Rectal smooth muscle tissue (tissue), 1 donor: ENCODE measurements around the gene ZNF629.

Experiments
- H3K27ac ChIP-seq: one replicate; pipeline ENCODE4 v1.7.0; 2013; ENCODE audit warnings: low read depth, low read length, inconsistent platforms
- H3K27me3 ChIP-seq: one replicate; pipeline ENCODE4 v1.7.0; 2013; ENCODE audit warnings: low read length; ENCODE audit not compliant: control insufficient read depth, insufficient read depth
- H3K36me3 ChIP-seq: one replicate; pipeline ENCODE4 v1.7.0; 2013; ENCODE audit warnings: low read length; ENCODE audit not compliant: control insufficient read depth, insufficient read depth
- H3K4me1 ChIP-seq: one replicate; pipeline ENCODE4 v1.7.0; 2013; ENCODE audit warnings: low read length; ENCODE audit not compliant: control insufficient read depth, insufficient read depth
- H3K4me3 ChIP-seq: one replicate; pipeline ENCODE4 v1.7.0; 2013; ENCODE audit warnings: low read length
- H3K9ac ChIP-seq: one replicate; pipeline ENCODE4 v1.7.0; 2013; ENCODE audit warnings: low read length

Gene ZNF629

GRCh38 chr16:30805370-30806169 lies 18.6 kb upstream of the ZNF629 start:
- Histone ChIP-seq H3K9ac (peak overlapping the region; percentile 71), H3K4me1 (peaks cover 7% of the 10 kb centered on the region), H3K27me3 (no peaks in the 10 kb centered on the region), H3K36me3 (no peaks in the 10 kb centered on the region), H3K27ac (peak overlapping the region; percentile 88), H3K4me3 (peak overlapping the region; percentile 78)

- peaks cover 7% of the 10 kb centered on the region for H3K4me1 ChIP-seq
- no peak overlapping the region for H3K27ac ChIP-seq
- H3K36me3 ChIP-seq = no peaks in the 10 kb centered on the region
- peak overlapping the region; percentile 78 for H3K4me3 ChIP-seq
- H3K9ac ChIP-seq = peak overlapping the region; percentile 35
- H3K27me3 ChIP-seq = no peaks in the 10 kb centered on the region
Observed at GRCh38 chr16:30805056-30805369, 18.0 kb upstream of the ZNF629 start.

DNA sequence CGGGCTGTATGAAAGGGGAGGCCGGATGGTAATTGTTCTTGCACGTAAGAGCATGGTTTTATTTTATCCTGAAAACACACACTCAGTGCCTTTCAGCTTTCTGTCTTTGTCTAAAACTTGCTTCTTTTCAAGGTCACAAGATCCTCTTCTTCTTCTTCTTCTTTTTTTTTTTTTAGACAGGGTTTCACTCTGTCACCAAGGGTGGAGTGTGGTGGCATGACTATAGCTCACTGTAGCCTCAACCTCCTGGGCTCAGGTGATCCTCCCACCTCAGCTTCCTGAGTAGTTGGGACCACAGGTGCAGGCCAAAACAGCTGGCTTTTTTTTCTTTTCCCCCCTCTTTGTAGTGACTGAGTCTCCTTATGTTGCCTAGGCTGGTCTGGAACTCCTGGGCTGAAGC lies 15.9 kb upstream of the ZNF629 start:
- H3K4me1 ChIP-seq = peaks cover 7% of the 10 kb centered on the region
- no peak overlapping the region for H3K27ac ChIP-seq
- H3K4me3 ChIP-seq = no peak overlapping the region
- H3K9ac ChIP-seq = no peak overlapping the region
- no peaks in the 10 kb centered on the region for H3K36me3 ChIP-seq
- H3K27me3 ChIP-seq = no peaks in the 10 kb centered on the region

DNA sequence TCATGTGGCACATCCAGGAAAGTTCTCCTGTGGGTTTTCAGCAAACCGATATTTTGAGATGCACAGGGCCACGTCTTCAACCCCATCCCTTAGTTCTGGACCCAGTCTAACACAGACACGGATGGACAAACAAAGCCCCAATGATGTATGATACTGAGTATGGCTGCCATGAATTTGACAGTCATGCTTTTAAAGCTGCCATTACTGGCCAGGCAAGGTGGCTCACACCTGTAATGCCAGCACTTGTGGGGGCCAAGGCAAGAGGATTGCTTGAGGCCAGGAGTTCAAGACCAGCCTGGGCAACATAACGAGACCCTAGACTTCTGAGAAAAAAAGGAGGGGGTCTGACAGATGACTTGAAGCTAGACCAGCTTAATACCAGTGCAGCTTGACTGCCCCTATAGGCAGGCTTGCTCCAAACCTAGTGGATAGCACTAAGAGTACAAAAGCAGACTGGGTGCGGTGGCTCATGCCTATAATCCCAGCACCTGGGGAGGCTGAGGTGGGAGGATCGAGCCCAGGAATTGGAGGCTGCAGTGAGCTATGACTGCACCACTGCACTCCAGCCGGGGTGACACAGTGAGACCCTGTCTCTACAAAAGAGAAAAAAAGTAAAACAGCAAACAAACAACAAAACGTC lies 10.8 kb upstream of the ZNF629 start:
- Histone ChIP-seq H3K9ac (no peak overlapping the region), H3K4me3 (no peak overlapping the region), H3K36me3 (no peaks in the 10 kb centered on the region), H3K27me3 (no peaks in the 10 kb centered on the region), H3K27ac (no peak overlapping the region), H3K4me1 (no peaks in the 10 kb centered on the region)

DNA sequence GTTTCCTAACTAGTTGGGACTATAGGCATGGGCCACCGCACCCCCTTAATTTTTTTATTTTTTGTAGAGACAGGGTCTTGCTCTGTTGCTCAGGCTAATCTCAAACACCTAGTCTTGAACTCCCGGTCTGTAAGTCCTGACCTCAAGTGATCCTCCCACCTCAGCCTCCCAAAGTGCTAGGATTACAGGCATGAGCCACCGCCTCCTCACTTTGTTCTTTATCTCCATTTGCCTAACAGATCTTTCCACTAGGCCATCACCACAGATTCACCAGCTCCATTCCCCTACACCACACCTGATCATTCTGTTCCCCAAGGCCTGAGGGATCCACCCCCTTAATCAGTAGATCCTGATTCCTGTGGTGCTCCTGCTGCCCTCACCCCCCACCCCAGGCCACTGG lies 7.6 kb upstream of the ZNF629 start:
- Histone ChIP-seq H3K9ac (no peak overlapping the region), H3K27me3 (no peaks in the 10 kb centered on the region), H3K36me3 (no peaks in the 10 kb centered on the region), H3K4me3 (no peak overlapping the region), H3K4me1 (no peaks in the 10 kb centered on the region), H3K27ac (no peak overlapping the region)

DNA sequence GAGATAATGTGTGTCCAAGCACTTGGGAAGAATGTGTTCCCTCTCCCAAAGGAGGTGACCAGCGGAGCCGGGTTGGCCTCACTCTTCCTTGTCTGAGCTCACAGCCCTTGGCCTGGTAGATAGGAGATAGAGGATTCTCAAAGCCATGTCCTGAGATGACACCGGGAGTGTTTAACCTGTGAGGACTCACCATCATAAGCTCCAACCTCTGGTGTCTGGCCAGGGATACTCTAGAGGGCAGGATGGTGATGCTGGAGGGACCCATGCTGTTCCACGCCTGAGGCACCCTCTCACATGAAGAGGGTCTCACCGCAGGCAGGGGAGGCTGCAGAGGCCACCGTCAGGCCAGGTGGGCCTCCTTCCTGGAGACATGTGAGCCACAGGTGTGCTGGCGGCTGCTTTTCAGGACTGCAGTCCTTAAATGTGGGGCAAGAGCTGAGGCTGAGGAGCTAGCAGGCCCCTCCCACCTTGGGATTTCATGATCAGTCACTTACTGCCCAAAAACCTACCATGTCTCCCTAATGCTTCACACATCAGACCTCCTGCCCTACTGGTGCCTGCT lies 6.6 kb upstream of the ZNF629 start:
- Histone ChIP-seq H3K27me3 (no peaks in the 10 kb centered on the region), H3K36me3 (no peaks in the 10 kb centered on the region), H3K4me1 (no peaks in the 10 kb centered on the region), H3K9ac (no peak overlapping the region), H3K4me3 (no peak overlapping the region), H3K27ac (no peak overlapping the region)

GRCh38 chr16:30787613-30788378 lies 791 bp upstream of the ZNF629 start:
- H3K27ac ChIP-seq = peak overlapping the region; percentile 88
- peak overlapping the region; percentile 92 for H3K9ac ChIP-seq
- H3K36me3 ChIP-seq = peaks cover 9% of the 10 kb centered on the region
- H3K27me3 ChIP-seq = no peaks in the 10 kb centered on the region
- H3K4me3 ChIP-seq = peak overlapping the region; percentile 91
- peaks cover 7% of the 10 kb centered on the region for H3K4me1 ChIP-seq

GRCh38 chr16:30786115-30786935 lies 680 bp downstream of the ZNF629 start:
- Histone ChIP-seq H3K27ac (peak overlapping the region; percentile 88), H3K9ac (no peak overlapping the region), H3K4me1 (peaks cover 7% of the 10 kb centered on the region), H3K27me3 (no peaks in the 10 kb centered on the region), H3K36me3 (peaks cover 14% of the 10 kb centered on the region), H3K4me3 (peak overlapping the region; percentile 91)

- H3K4me1 ChIP-seq = peaks cover 7% of the 10 kb centered on the region
- peak overlapping the region; percentile 54 for H3K4me3 ChIP-seq
- peak overlapping the region; percentile 56 for H3K27ac ChIP-seq
- no peaks in the 10 kb centered on the region for H3K27me3 ChIP-seq
- peaks cover 14% of the 10 kb centered on the region for H3K36me3 ChIP-seq
- no peak overlapping the region for H3K9ac ChIP-seq
Observed at GRCh38 chr16:30785126-30786106, 1.6 kb downstream of the ZNF629 start.

- H3K4me1 ChIP-seq = peaks cover 7% of the 10 kb centered on the region
Observed at GRCh38 chr16:30784215-30784614, 2.8 kb downstream of the ZNF629 start.

More at GRCh38 chr16:30784215-30784614, 2.8 kb downstream of the ZNF629 start:
- Histone ChIP-seq H3K9ac (no peak overlapping the region), H3K4me3 (no peak overlapping the region), H3K27me3 (no peaks in the 10 kb centered on the region), H3K27ac (no peak overlapping the region), H3K36me3 (peaks cover 14% of the 10 kb centered on the region)
